NCI-H1694 treated with DMSO at 0.1 percent for 48 hours (cell line): ENCODE measurements around the gene NDEL1.
A peak's percentile ranks its signal among the peaks of the same experiment; 100 is the strongest.
"Not testable (repeated sequence)": the region's sequence is repeated elsewhere in the genome, so short reads cannot be mapped to it uniquely, and the experiment has no call there.

Experiments used
- DNase-seq: peaks from one replicate; lab custom pipeline; 2025; lab: John Stamatoyannopoulos, UW

The NDEL1 gene

GRCh38 chr17:8435245-8436168 lies at the start of gene NDEL1:
Gene NDEL1 (plus strand): TSS chr17:8435884. CDS start chr17:8444272, 8,388 bp downstream.
- DNase-seq, result peak; percentile 99

- DNase-seq, result no peak
These were observed 48.8 kb upstream of the NDEL1 start for GRCh38 chr17:8386841-8387240.

GRCh38 chr17:8387914-8388651 lies 47.6 kb upstream of the NDEL1 start:
- DNase-seq, result no peak

- DNase-seq, result no peak
These were observed 44.0 kb upstream of the NDEL1 start for GRCh38 chr17:8391711-8392110.

- DNase-seq, result no peak
These were observed 43.4 kb upstream of the NDEL1 start for GRCh38 chr17:8392274-8392673.

GRCh38 chr17:8392674-8393469 lies 42.8 kb upstream of the NDEL1 start:
- no peak for DNase-seq

GRCh38 chr17:8393470-8394231 lies 42.0 kb upstream of the NDEL1 start:
- DNase-seq, result no peak

- not testable (repeated sequence) for DNase-seq
These were observed 41.2 kb upstream of the NDEL1 start for GRCh38 chr17:8394497-8394896.

- DNase-seq, result no peak
These were observed 38.0 kb upstream of the NDEL1 start, which contains the start of gene RNF222 for GRCh38 chr17:8397636-8398035. Gene RNF222 (minus strand): TSS chr17:8397827. CDS start chr17:8393461, 4,366 bp downstream.

GRCh38 chr17:8398980-8399379 lies 36.7 kb upstream of the NDEL1 start:
- no peak for DNase-seq

- no peak for DNase-seq
These were observed 34.6 kb upstream of the NDEL1 start for GRCh38 chr17:8401107-8401506.

- DNase-seq, result no peak
These were observed 32.7 kb upstream of the NDEL1 start for GRCh38 chr17:8402921-8403536.

- DNase-seq, result no peak
These were observed 30.1 kb upstream of the NDEL1 start for GRCh38 chr17:8405499-8406016.

- DNase-seq, result no peak
These were observed 29.5 kb upstream of the NDEL1 start for GRCh38 chr17:8406174-8406573.

GRCh38 chr17:8408371-8408770 lies 27.3 kb upstream of the NDEL1 start:
- DNase-seq, result no peak

- peak; percentile 91 for DNase-seq
These were observed 25.5 kb upstream of the NDEL1 start for GRCh38 chr17:8409966-8410882.

GRCh38 chr17:8410883-8411238 lies 24.8 kb upstream of the NDEL1 start:
- no peak for DNase-seq

- DNase-seq, result no peak
These were observed 23.6 kb upstream of the NDEL1 start for GRCh38 chr17:8412089-8412488.

- no peak for DNase-seq
These were observed 22.4 kb upstream of the NDEL1 start for GRCh38 chr17:8413328-8413727.

GRCh38 chr17:8413938-8414337 lies 21.7 kb upstream of the NDEL1 start:
- no peak for DNase-seq
